ENCODE data around the gene CPNE5. TPM values are rescaled to one million over a fixed set of nuclear protein-coding genes. Genes with fewer than 3 reads are reported as not detected.

Gene CPNE5
- total RNA-seq, 1 donor from 2014 or later: 0.58 TPM

DNA sequence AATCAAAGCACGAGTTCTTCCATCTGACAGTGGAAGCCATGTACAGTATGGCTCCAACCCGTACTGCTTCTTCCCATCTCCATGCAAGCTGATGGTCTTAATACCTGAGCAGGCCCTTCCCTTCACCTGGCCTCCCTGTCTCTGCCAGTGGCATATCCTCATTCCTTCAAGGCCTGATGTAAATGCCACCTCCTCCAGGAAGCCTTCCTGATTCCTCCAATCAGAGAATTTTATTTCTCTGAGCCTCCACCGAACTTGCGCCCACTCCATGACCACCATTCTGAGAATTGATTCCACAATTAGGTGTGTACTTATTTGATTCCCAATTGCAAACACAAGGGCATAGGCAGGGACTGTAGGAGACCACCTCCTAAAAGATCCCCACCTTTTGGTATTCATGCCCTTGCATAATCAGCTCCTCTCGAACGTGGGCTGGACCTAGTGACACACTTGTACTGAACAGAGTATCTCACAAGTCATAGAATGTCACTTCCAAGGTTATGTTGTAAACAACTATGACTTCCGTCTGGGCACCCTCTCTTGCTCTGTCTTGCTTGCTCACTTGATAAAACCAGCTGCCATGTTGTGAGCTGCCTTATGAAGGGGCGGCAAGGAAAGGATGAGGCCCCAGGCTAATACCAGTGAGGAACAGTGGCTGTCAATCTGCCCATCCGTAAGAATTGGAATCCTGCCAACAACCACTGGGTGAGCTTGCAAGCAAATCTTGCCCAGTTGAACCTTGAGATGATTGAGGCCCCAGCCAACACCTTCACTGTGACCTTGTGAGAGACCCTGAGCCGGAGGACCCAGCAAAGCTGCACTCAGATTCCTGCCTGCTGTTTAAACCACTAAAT lies 38.8 kb downstream of the CPNE5 start:
- H3K4me3 ChIP-seq (ENCODE audit: low read depth, low read length): no peak overlapping the region
- TF ChIP-seq, protein P1, sequence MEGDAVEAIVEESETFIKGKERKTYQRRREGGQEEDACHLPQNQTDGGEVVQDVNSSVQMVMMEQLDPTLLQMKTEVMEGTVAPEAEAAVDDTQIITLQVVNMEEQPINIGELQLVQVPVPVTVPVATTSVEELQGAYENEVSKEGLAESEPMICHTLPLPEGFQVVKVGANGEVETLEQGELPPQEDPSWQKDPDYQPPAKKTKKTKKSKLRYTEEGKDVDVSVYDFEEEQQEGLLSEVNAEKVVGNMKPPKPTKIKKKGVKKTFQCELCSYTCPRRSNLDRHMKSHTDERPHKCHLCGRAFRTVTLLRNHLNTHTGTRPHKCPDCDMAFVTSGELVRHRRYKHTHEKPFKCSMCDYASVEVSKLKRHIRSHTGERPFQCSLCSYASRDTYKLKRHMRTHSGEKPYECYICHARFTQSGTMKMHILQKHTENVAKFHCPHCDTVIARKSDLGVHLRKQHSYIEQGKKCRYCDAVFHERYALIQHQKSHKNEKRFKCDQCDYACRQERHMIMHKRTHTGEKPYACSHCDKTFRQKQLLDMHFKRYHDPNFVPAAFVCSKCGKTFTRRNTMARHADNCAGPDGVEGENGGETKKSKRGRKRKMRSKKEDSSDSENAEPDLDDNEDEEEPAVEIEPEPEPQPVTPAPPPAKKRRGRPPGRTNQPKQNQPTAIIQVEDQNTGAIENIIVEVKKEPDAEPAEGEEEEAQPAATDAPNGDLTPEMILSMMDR (conservative IDR thresholded peaks at IDR 0.05; ENCODE audit: low read depth, low read length): no peak
- DNase-seq (ENCODE audit: low read depth): no peak

DNA sequence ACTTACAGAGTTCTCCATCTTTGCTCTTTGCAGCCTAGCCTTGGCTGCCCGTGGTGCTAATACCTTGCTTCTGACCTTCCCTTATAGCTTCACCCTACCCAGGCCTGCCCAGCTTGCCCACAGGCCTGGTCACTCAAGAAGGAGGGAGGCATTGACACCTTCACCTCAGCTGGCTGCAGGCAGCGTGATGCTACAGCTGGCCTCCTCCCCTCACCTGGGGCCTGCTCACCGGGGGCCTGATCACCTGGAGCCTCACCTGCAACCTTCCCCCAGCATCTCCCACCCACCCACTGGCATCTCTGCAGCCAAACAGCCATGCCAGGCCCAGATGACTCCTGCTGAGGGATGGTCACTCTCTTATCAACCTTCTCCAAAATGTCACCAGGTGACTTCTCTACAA lies 40.4 kb downstream of the CPNE5 start:
- DNase-seq (ENCODE audit: low read depth): no peak
- TF ChIP-seq, protein P1 (conservative IDR thresholded peaks at IDR 0.05; ENCODE audit: low read depth, low read length): no peak
- no peak overlapping the region for H3K4me3 ChIP-seq (ENCODE audit: low read depth, low read length)

DNA sequence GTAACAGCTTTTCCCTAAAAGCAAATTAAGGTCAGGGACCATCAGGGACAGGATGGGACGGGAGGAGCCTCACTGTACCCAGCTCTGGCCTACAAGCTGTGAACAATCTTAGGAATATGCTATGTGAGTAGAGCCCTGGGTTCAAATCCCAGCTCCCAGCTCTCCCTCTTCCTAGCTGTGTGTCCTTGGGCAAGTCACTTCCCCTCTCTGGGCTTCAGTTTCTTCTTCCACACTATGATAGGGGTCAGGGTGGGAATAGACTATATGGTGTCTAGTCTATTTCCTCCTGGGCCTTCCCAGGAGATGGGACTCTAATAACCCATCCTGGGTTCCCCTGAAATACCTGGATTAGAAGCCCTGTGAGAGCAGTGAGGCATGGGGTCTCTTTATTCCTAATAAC lies 41.6 kb downstream of the CPNE5 start:
- TF ChIP-seq, protein P1 (conservative IDR thresholded peaks at IDR 0.05; ENCODE audit: low read depth, low read length): no peak
- no peak for DNase-seq (ENCODE audit: low read depth)
- H3K4me3 ChIP-seq (ENCODE audit: low read depth, low read length): no peak overlapping the region

DNA sequence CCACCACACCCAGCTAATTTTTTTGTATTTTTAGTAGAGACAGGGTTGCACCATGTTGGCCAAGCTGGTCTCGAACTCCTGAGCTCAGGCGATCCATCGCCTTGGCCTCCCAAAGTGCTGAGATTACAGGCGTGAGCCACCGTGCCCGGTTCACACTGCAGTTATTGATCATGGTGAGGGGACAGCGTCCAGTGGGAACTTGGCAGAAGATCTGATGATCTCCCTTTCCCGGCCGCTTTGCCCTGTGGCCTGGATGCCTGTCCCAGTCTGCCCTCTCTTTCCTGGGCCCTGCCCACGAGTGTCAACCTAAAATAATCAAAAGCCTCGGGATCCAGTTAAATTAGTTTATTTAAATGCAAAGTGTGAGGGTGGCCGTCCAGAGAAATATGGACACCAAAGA lies 42.2 kb downstream of the CPNE5 start:
- H3K4me3 ChIP-seq (ENCODE audit: low read depth, low read length): no peak overlapping the region
- no peak for DNase-seq (ENCODE audit: low read depth)
- TF ChIP-seq, protein P1 (conservative IDR thresholded peaks at IDR 0.05; ENCODE audit: low read depth, low read length): no peak

DNA sequence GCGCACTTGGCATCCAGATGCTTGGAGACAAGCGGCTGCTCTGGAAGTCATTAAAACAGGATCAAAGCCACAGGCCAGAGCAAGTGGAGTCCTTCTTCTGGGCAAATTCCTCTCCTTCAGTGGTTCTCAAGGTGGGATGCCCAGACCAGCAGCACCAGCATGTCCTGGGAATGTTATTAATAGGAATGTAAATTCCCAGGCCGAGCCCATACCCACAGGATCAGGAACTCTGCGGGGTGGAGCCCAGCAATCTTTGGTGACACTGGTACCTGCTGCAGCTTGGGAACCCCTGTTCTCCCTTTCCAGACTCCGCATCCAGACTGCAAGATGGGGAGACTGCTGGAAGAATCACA lies 44.6 kb downstream of the CPNE5 start:
- TF ChIP-seq, protein P1 (conservative IDR thresholded peaks at IDR 0.05; ENCODE audit: low read depth, low read length): no peak
- DNase-seq (ENCODE audit: low read depth): no peak
- no peak overlapping the region for H3K4me3 ChIP-seq (ENCODE audit: low read depth, low read length)

DNA sequence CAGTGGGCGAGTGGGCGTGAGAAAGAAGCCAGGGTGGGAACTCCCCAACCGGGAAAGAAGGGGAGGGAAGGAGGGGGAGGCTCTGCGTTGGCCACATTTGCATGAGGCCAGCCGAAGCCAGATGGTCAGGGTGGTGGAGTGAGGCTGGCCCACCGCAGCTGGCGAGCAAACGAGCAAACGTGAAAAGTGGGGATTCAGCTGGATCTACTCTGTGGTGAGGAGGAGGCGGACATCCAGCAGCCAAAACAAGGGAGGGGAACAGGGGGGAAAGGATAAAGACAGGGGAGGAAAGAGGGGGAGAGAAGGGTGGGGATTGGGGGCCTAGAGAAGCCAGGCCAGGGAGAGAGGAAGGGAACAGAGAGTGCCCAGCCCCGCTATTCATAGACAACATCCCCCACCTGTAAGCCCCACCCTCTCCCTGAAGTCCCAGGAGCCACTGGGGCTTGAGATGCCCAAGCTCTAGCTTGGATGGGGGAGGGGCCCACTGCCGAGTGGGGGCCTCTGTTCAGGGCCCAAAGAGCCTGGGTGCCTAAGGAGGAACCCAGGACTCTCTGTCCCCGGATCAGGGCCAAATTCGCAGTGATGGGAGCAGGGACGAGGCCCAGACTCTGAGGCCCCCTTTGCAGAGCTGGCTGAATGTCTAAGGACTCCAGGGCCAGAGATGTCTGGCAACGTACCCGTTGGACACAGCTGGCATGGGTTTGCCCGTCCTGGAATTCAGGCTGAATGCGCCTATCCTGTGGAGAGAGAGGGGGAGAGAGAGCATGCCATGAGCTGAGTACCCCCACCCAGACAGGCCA lies 45.1 kb downstream of the CPNE5 start:
- H3K4me3 ChIP-seq (ENCODE audit: low read depth, low read length): no peak overlapping the region
- no peak for DNase-seq (ENCODE audit: low read depth)
- TF ChIP-seq, protein P1 (conservative IDR thresholded peaks at IDR 0.05; ENCODE audit: low read depth, low read length): no peak

All from epithelial cell of proximal tubule (primary cell).